IMR-90 (cell line): ENCODE data around the gene ALDH5A1. TPM values are rescaled to one million over a fixed set of nuclear protein-coding genes. Genes with fewer than 3 reads are reported as not detected.

Experiments used
- ATAC-seq: fragments of 200-7000 bp; cut with Tn5 transposase; 2 replicates; pipeline ENCODE4 v1.9.1; 2020; ENCODE audit warnings: low read depth, mild to moderate bottlenecking, moderate library complexity
- BruUV-seq: library from RNA; stranded (reverse); fragments of 400-500 nt; replicated peaks from 2 replicates; lab custom pipeline; 2021; lab: Mats Ljungman, UMichigan
- CTCF ChIA-PET: fragments of 300-600 bp; formaldehyde crosslinking; extraction: SDS; loops from one replicate; lab custom pipeline; 2021; ENCODE audit warnings: antibody characterized with exemption; lab: Yijun Ruan, JAX
- POLR2A ChIA-PET: fragments of 300-600 bp; sonication (Branson Sonifier 250); formaldehyde crosslinking; loops from one replicate; lab custom pipeline; 2022; ENCODE audit warnings: antibody characterized with exemption; ENCODE audit not compliant: unreplicated experiment; lab: Charles Lee
- DNase-seq: peaks from one replicate; pipeline ENCODE4 v3.0.0; 2013
- H2AFZ ChIP-seq: replicated peaks from 2 replicates; pipeline ENCODE3; 2013; ENCODE audit warnings: low read length, mild to moderate bottlenecking; ENCODE audit not compliant: poor library complexity
- H2AK5ac ChIP-seq: 2 replicates; pipeline ENCODE4 v1.6.1; 2013; ENCODE audit warnings: low read depth, low read length, inconsistent platforms
- H2AK9ac ChIP-seq: replicated peaks from 2 replicates; pipeline ENCODE3; 2013; ENCODE audit warnings: mild to moderate bottlenecking, low read depth, low read length, moderate library complexity; ENCODE audit not compliant: poor library complexity
- H2BK120ac ChIP-seq: 2 replicates; pipeline ENCODE4 v1.6.1; 2013; ENCODE audit warnings: low read depth, low read length, inconsistent platforms
- H2BK15ac ChIP-seq: 3 replicates; pipeline ENCODE4 v1.6.1; 2013; ENCODE audit warnings: low read depth, low read length, inconsistent platforms
- H2BK20ac ChIP-seq: 2 replicates; pipeline ENCODE4 v1.6.1; 2013; ENCODE audit warnings: low read depth, mild to moderate bottlenecking, inconsistent platforms, low read length, moderate library complexity
- H2BK5ac ChIP-seq: 2 replicates; pipeline ENCODE4 v1.6.1; 2013; ENCODE audit warnings: mild to moderate bottlenecking, low read depth, low read length, inconsistent platforms; ENCODE audit not compliant: poor library complexity, severe bottlenecking
- H3K14ac ChIP-seq: replicated peaks from 2 replicates; pipeline ENCODE4 v1.6.1; 2013; ENCODE audit warnings: low read depth, low read length, inconsistent platforms
- H3K18ac ChIP-seq: 2 replicates; pipeline ENCODE4 v1.6.1; 2013; ENCODE audit warnings: low read depth, low read length, control low read depth
- H3K23ac ChIP-seq: 2 replicates; pipeline ENCODE4 v1.6.1; 2013; ENCODE audit warnings: low read depth, low read length, inconsistent platforms
- H3K27ac ChIP-seq: 2 replicates; pipeline ENCODE4 v1.5.1; 2013; ENCODE audit warnings: mild to moderate bottlenecking, control low read depth, low read length; ENCODE audit not compliant: insufficient read depth
- H3K27me3 ChIP-seq: 2 replicates; pipeline ENCODE4 v1.6.1; 2013; ENCODE audit warnings: low read length; ENCODE audit not compliant: control insufficient read depth, insufficient read depth
- H3K36me3 ChIP-seq: 2 replicates; pipeline ENCODE4 v1.6.1; 2013; ENCODE audit warnings: low read length, mixed read lengths; ENCODE audit not compliant: control insufficient read depth, insufficient read depth
- H3K4ac ChIP-seq: 2 replicates; pipeline ENCODE4 v1.6.1; 2013; ENCODE audit warnings: low read depth, low read length, inconsistent platforms
- H3K4me1 ChIP-seq: 2 replicates; pipeline ENCODE4 v1.6.1; 2013; ENCODE audit warnings: low read length, mixed read lengths; ENCODE audit not compliant: control insufficient read depth, insufficient read depth
- H3K4me2 ChIP-seq: 2 replicates; pipeline ENCODE4 v1.6.1; 2013; ENCODE audit warnings: low read depth, mild to moderate bottlenecking, control low read depth, low read length, moderate library complexity
- H3K4me3 ChIP-seq: 2 replicates; pipeline ENCODE4 v1.5.1; 2013; ENCODE audit warnings: low read depth, mild to moderate bottlenecking, control low read depth, low read length, moderate library complexity; ENCODE audit not compliant: insufficient read depth
- H3K56ac ChIP-seq: 2 replicates; pipeline ENCODE4 v1.6.1; 2013; ENCODE audit warnings: low read length, inconsistent platforms; ENCODE audit not compliant: insufficient read depth; ENCODE audit errors: extremely low read depth
- H3K79me1 ChIP-seq, 2 experiments: 2 replicates each; pipeline ENCODE4 v1.6.1; 2013; ENCODE audit warnings: low read length in 2 of 2, inconsistent platforms in 1 of 2, low read depth in 1 of 2
- H3K9ac ChIP-seq: 2 replicates; pipeline ENCODE4 v1.6.1; 2013; ENCODE audit warnings: low read depth, low read length, control low read depth
- H3K9me1 ChIP-seq: 2 replicates; pipeline ENCODE4 v1.6.1; 2013; ENCODE audit warnings: low read length, inconsistent platforms; ENCODE audit not compliant: insufficient read depth
- H3K9me3 ChIP-seq: 2 replicates; pipeline ENCODE4 v1.6.1; 2013; ENCODE audit warnings: low read length; ENCODE audit not compliant: control insufficient read depth, insufficient read depth
- H4K20me1 ChIP-seq: 2 replicates; pipeline ENCODE4 v1.6.1; 2013; ENCODE audit warnings: low read length, inconsistent platforms; ENCODE audit not compliant: insufficient read depth
- H4K5ac ChIP-seq: 2 replicates; pipeline ENCODE4 v1.6.1; 2013; ENCODE audit warnings: mild to moderate bottlenecking, low read depth, low read length, control low read depth
- H4K8ac ChIP-seq, 2 experiments: 2 replicates each; pipeline ENCODE4 v1.6.1; 2013; ENCODE audit warnings: low read depth in 2 of 2, low read length in 2 of 2, control low read depth in 1 of 2, inconsistent platforms in 1 of 2
- H4K91ac ChIP-seq: 2 replicates; pipeline ENCODE4 v1.6.1; 2013; ENCODE audit warnings: low read depth, low read length, inconsistent platforms; ENCODE audit not compliant: insufficient read depth
- CEBPB ChIP-seq: IDR thresholded peaks from 2 replicates; pipeline ENCODE4 v1.6.1; 2012; ENCODE audit warnings: low read depth, low read length, improper control_type of control experiment
- MXI1 ChIP-seq: IDR thresholded peaks from 2 replicates; pipeline ENCODE4 v1.6.1; 2012; ENCODE audit warnings: low read depth, mild to moderate bottlenecking, low read length, moderate library complexity, borderline replicate concordance
- POLR2A ChIP-seq: IDR thresholded peaks from 2 replicates; pipeline ENCODE4 v1.6.1; 2012; ENCODE audit warnings: mild to moderate bottlenecking, low read depth, low read length
- RCOR1 ChIP-seq: IDR thresholded peaks from 2 replicates; pipeline ENCODE4 v1.6.1; 2012; ENCODE audit warnings: mild to moderate bottlenecking, low read length, improper control_type of control experiment; ENCODE audit not compliant: insufficient replicate concordance
- WGBS, 2 experiments: methylation state at CpG; one replicate each; pipeline versions ENCODE4 v1.1.5 to v1.1.7; 2013; ENCODE audit warnings: missing lambda C conversion rate in 2 of 2; ENCODE audit not compliant: insufficient read length in 1 of 2; ENCODE audit errors: extremely low coverage in 2 of 2; 5-methylcytosine and 5-hydroxymethylcytosine counted together
- dilution Hi-C: fragments of 300-500 bp; cut with HindIII; formaldehyde crosslinking; loops from one replicate; pipeline ENCODE4 v1.14.3; 2018; ENCODE audit warnings: low sequenced_read_pairs; ENCODE audit not compliant: unreplicated experiment
- in situ Hi-C: fragments of 300-500 bp; cut with MboI; formaldehyde crosslinking; loops from 3 replicates; pipeline ENCODE4 v1.14.3; 2019; ENCODE audit warnings: low sequenced_read_pairs, inconsistent platforms, mixed read lengths
- intact Hi-C: fragments of 100-400 bp; cut with micrococcal nuclease; formaldehyde crosslinking; loops from 2 replicates; pipeline ENCODE4 v1.10.0; 2022
- polyA plus RNA-seq, 3 experiments: library from polyadenylated mRNA; depleted of rRNA; stranded (reverse); fragments of >200 nt; gene quantifications; 2 replicates each; pipeline ENCODE4 v1.2.3, GENCODE V29; 2012; ENCODE audit warnings: low replicate concordance in 1 of 3
- total RNA-seq: library from RNA; depleted of rRNA; stranded (reverse); fragments of >200 nt; gene quantifications from 2 replicates; pipeline ENCODE4 v1.2.3, GENCODE V29; 2012

Gene ALDH5A1
- total and polyA plus RNA-seq, 2 of the 4 experiments (the other 2 are of a cell fraction): 0.36 to 0.48 TPM

DNA sequence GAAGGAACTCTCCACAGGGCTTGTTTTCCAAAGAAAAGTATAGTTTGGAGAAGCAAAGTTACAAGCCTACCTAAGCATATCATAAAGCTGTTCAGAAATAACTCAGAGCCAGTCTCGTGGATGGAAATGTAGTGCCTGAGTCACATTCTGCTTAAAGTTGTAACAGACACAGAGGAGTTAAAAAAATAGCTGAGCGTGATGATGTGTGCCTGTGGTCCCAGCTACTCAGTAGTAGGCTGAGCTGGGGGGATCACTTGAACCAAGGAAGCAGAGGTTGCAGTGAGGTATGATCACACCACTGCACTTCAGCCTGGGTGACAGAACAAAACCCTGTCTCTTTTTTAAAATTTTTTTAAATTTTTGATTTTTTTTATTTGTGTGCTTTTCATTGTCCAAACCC, 6.6 kb downstream of the ALDH5A1 start:
- CTCF ChIA-PET: interaction anchor here (1.4 kb wide), 2 partner anchors 10 to 20 kb away, joined by 3 read pairs; no protein-coding TSS in a partner anchor

More for the DNA sequence above, 6.6 kb downstream of the ALDH5A1 start:
- peaks cover under 1% of the 10 kb centered on the region for H3K27me3 ChIP-seq
- DNase-seq: no peak
- in situ Hi-C loops (no loop called here), intact Hi-C loops (no loop called here), dilution Hi-C loops (no loop called here)
- no peak overlapping the region for H3K18ac ChIP-seq
- no peak overlapping the region for H3K27ac ChIP-seq
- H4K8ac ChIP-seq: no peak overlapping the region
- H4K20me1 ChIP-seq: no peaks in the 10 kb centered on the region
- H3K4me2 ChIP-seq: no peak overlapping the region
- no CpG with 5 or more reads among the region's 2 CpGs for WGBS, 2 experiments
- H4K5ac ChIP-seq: no peak overlapping the region
- no peaks in the 10 kb centered on the region for H3K36me3 ChIP-seq
- no TSS peak for BruUV-seq
- H3K4me1 ChIP-seq: no peaks in the 10 kb centered on the region
- no peak overlapping the region for H3K4me3 ChIP-seq
- H3K9ac ChIP-seq: no peak overlapping the region
- no peaks in the 10 kb centered on the region for H3K9me1 ChIP-seq
- H2BK5ac ChIP-seq: no peak overlapping the region
- ATAC-seq: no peak
- H3K4ac ChIP-seq: no peak overlapping the region
- no peak overlapping the region for H2BK120ac ChIP-seq
- H3K56ac ChIP-seq: no peak overlapping the region
- H3K9me3 ChIP-seq: no peaks in the 10 kb centered on the region
- H4K91ac ChIP-seq: no peak overlapping the region
- TF ChIP-seq CEBPB (no peak), POLR2A (no peak), RCOR1 (no peak), MXI1 (no peak)
- H3K79me1 ChIP-seq: no peaks in the 10 kb centered on the region
- POLR2A ChIA-PET: no interaction called here
- H3K23ac ChIP-seq: no peak overlapping the region
- H2AK9ac ChIP-seq: no peak overlapping the region
- no peak overlapping the region for H3K14ac ChIP-seq
- no peak overlapping the region for H2BK15ac ChIP-seq
- H2AK5ac ChIP-seq: no peak overlapping the region
- H2AFZ ChIP-seq: no peak overlapping the region
- no peak overlapping the region for H2BK20ac ChIP-seq
